Erythroblast (primary cell): ENCODE measurements around the gene HOXC4.

Experiments used
- GATA1 ChIP-seq: IDR thresholded peaks from 2 replicates; pipeline ENCODE4 v1.6.1; 2011; ENCODE audit warnings: low read depth, mild to moderate bottlenecking, control low read depth, low read length, moderate library complexity
- POLR2A ChIP-seq: IDR thresholded peaks from 2 replicates; pipeline ENCODE4 v1.6.1; 2011; ENCODE audit warnings: mild to moderate bottlenecking, low read length

DNA sequence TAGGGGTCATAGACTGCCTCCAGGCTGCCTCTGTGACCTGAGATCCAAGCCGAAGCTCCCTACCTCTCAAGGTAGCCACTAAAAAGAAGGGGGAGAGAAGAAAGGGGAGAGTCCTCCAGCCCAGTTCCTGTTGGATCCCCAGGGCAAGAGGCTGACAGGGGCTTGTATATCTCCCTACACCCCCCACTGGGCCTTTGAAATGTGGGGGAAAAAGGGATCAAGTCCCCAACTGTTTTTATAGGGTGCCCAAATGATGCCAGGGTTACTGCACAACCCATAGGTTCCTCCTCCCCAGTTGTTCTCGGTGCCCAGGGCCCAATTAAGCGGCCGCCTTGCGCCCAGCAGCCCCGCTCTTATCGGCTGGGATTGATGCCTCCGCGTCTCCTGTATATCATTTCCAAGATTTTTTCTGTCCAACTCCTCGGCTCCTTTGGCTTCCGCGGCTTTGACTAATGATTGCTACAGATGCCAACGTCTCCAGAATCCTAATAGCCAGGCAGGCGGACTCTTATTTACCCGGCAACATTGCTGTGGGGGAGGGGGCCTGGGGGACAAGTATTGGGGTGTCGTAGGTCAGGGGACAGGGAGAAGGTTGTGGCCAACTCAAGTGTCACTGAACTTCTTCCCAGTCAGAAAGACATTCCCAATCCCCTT lies 7.6 kb upstream of the HOXC4 start:
- TF ChIP-seq POLR2A (no peak), GATA1 (no peak)
